Activated CD4-positive, alpha-beta T cell treated with anti-CD3 and anti-CD28 coated beads for 4 hours (primary cell): ENCODE measurements around the gene KRT81.
"Not testable (repeated sequence)": the region's sequence is repeated elsewhere in the genome, so short reads cannot be mapped to it uniquely, and the experiment has no call there.

ENCODE experiments used
- DNase-seq, 2 donors: peaks; one replicate each; pipeline ENCODE4 v3.0.0-alpha.2; 2020

Gene KRT81

GRCh38 chr12:52317468-52318052, 26.2 kb upstream of the KRT81 start:
- DNase-seq = no peak

- no peak for DNase-seq
Observed at GRCh38 chr12:52316701-52317100, 25.4 kb upstream of the KRT81 start.

- no peak for DNase-seq
Observed at GRCh38 chr12:52316290-52316689, 25.0 kb upstream of the KRT81 start.

GRCh38 chr12:52315721-52316120, 24.4 kb upstream of the KRT81 start:
- peak in 1 of 2 donors; percentile 11 for DNase-seq

GRCh38 chr12:52314511-52314910, 23.2 kb upstream of the KRT81 start:
- DNase-seq = no peak

- DNase-seq = no peak
Observed at GRCh38 chr12:52313926-52314325, 22.6 kb upstream of the KRT81 start.

GRCh38 chr12:52313461-52313860, 22.1 kb upstream of the KRT81 start:
- DNase-seq = no peak

DNA sequence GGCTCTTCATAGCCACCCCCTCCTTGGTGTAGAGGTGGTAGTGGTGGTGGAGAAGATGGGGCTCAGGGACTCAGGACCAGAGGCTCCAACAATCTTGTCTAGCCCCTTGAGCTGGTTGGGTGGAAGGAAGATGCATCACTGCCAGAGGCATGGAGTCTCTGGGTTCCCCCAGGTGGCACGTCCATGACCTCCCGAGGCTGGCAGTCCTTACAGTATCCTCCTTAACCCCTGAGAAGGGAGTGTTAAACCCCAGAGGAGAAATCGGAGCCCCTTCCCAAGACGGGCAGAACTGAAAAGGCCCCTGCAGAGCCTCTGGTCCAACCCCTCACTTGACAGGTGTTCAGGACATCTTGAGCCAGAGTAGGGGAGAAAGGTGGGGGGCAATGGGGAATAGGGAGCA, 20.8 kb upstream of the KRT81 start:
- no peak for DNase-seq

GRCh38 chr12:52311285-52311648, 19.9 kb upstream of the KRT81 start:
- DNase-seq = no peak

- DNase-seq = no peak
Observed at GRCh38 chr12:52310622-52311284, 19.4 kb upstream of the KRT81 start.

GRCh38 chr12:52308806-52309425, 17.6 kb upstream of the KRT81 start:
- DNase-seq = no peak

GRCh38 chr12:52307836-52308805, 16.8 kb upstream of the KRT81 start:
- DNase-seq = no peak

GRCh38 chr12:52306731-52307130, 15.4 kb upstream of the KRT81 start:
- DNase-seq = no peak

DNA sequence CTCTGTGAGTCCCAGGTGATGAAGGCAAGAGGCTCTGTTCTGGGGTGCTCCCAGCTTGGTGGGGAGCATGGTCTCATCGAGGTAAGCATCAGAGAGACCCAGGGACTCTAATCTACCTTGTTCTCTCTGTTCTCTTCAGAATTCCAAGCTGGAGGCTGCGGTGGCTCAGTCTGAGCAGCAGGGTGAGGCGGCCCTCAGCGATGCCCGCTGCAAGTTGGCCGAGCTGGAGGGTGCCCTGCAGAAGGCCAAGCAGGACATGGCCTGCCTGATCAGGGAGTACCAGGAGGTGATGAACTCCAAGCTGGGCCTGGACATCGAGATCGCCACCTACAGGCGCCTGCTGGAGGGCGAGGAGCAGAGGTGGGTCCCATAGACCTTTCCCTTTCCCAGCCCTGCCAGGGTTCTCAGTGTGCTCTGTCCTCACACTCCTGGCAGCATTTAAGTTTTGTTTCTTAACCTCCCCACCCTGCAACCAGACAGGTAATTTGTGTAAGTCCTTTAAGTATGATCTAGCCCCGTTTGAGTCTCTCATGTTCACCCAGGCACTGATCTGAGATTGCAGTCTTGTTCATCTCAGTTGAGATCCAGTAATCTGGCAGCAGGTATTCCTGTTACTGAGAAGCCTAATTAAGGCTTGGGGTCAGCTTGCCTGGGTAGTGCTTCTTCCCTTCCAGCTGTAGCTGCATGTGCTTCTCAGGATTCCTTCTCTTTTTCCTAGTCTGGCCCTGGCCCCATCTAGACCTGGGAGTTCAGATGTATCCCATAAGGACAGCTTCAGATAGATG, 14.8 kb upstream of the KRT81 start:
- no peak for DNase-seq

DNA sequence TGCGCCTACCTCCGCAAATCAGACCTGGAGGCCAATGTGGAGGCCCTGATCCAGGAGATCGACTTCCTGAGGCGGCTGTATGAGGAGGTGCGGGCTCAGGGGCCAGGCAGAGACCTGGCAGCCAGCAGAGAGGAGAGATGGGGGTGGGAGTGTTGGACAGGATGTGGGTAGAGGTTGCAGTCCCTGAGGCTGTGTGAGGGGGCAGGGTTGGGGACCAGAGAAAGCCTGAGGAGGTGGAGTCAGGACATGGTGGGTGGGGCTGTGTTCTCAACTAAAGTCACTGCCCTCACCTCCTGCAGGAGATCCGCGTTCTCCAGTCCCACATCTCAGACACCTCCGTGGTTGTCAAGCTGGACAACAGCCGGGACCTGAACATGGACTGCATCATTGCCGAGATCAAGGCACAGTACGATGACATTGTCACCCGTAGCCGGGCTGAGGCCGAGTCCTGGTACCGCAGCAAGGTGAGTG, 13.6 kb upstream of the KRT81 start:
- DNase-seq = not testable (repeated sequence)

GRCh38 chr12:52302242-52302914, 11.0 kb upstream of the KRT81 start:
- DNase-seq = not testable (repeated sequence)

- DNase-seq = not testable (repeated sequence)
Observed at GRCh38 chr12:52301721-52302120, 10.4 kb upstream of the KRT81 start.

DNA sequence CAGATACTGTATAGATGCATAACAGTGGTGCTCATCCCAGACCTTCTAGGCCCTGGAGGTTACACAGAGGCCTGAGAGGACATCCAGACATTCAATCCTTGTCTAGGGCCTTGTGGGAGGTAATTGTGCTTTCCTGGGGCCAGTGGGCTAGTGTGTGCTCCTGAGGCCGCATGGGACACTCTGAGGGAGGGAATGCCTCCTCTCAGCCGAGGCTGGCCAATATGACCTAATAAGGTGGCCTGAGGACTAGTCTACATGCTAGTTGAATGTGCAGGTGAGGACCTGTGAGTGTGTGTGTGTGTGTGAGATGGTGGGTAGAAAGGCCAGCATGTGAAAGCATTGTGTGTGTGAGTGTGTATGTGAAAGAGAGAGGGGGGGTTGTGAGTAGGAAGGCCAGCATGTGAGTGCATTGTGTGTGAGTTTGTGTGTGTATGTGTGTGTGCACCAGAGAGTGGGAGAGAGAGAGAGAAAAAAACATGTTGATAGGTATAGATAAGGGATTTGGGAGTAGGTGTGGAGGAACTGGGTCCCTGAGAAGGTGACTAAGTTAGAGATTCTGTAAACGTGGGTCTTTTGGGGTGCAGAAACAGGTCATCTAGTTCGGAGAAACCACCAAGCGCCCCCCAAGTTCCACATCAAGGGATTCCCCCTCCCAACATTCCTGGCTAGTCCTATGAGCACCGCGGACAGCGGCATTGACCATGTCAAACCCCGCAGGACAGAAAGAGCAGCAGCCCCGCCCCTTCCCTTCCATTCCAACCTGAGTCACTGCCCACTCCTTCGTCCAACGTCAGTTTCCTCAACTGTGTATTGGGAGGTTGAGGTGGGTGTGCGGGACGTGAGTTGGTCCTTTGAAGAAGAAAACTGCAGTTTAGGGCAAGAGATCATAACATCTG, 9.7 kb upstream of the KRT81 start:
- no peak for DNase-seq

DNA sequence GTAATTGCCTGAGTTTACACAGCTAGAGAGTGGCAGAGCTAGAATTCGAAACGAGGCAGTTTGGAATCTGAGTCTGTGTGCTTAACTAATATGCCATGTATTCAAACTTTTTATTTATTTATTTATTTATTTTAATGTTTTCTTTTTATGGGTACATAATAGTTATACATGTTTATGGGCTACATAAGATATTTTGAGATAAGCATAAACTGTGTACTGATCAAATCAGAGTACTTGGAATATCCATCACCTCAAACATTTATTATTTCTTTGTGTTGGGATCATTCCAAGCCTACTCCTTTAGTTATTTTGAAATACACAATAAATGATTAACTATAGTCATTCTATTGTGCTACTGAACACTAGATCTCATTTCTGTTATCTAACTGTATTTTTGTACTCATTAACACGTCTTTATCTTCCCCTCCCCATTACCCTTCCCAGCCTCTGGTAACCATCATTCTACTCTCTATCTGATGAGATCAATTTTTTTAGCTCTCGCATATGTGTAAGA, 7.4 kb upstream of the KRT81 start:
- no peak for DNase-seq

- DNase-seq = no peak
Observed at GRCh38 chr12:52296572-52297215, 5.4 kb upstream of the KRT81 start.
